Osteocyte (in vitro differentiated cells): ENCODE measurements around the gene FAM193A. TPM values are rescaled to one million over a fixed set of nuclear protein-coding genes. Genes with fewer than 3 reads are reported as not detected.
"Not testable (repeated sequence)": the region's sequence is repeated elsewhere in the genome, so short reads cannot be mapped to it uniquely, and the experiment has no call there.

Source experiments
- DNase-seq: peaks from one replicate; pipeline ENCODE4 v3.0.0; 2021; ENCODE audit warnings: mixed read lengths; ENCODE audit not compliant: unreplicated experiment; ENCODE audit errors: extremely low spot score
- H3K27ac Mint-ChIP-seq: one replicate; pipeline ENCODE4 v1.8.0; 2021; ENCODE audit warnings: mild to moderate bottlenecking, mixed read lengths; ENCODE audit not compliant: unreplicated experiment
- H3K27me3 Mint-ChIP-seq: one replicate; pipeline ENCODE4 v1.8.0; 2021; ENCODE audit warnings: mixed read lengths; ENCODE audit not compliant: unreplicated experiment
- H3K36me3 Mint-ChIP-seq: one replicate; pipeline ENCODE4 v1.8.0; 2021; ENCODE audit warnings: mixed read lengths; ENCODE audit not compliant: unreplicated experiment
- H3K4me1 Mint-ChIP-seq: one replicate; pipeline ENCODE4 v1.8.0; 2021; ENCODE audit warnings: mixed read lengths; ENCODE audit not compliant: unreplicated experiment
- H3K4me3 Mint-ChIP-seq: one replicate; pipeline ENCODE4 v1.8.0; 2021; ENCODE audit warnings: mild to moderate bottlenecking, moderate library complexity, mixed read lengths; ENCODE audit not compliant: unreplicated experiment
- H3K9me3 Mint-ChIP-seq: one replicate; pipeline ENCODE4 v1.8.0; 2021; ENCODE audit warnings: mixed read lengths; ENCODE audit not compliant: unreplicated experiment
- CTCF ChIP-seq: fragments of 200-600 bp; sonication (generic); IDR thresholded peaks from 2 replicates; pipeline ENCODE4 v1.5.0; 2021; ENCODE audit warnings: antibody characterized with exemption, mild to moderate bottlenecking, moderate library complexity
- total RNA-seq: library from RNA; stranded (reverse); gene quantifications from 2 replicates; pipeline ENCODE4 v1.2.1, GENCODE V29; 2021

FAM193A gene
- total RNA-seq, 1 donor from 2014 or later: 35.3 TPM

GRCh38 chr4:2634014-2634413 is 97.6 kb downstream of the FAM193A start:
- Mint-ChIP-seq H3K9me3 (no peaks in the 10 kb centered on the region), H3K4me1 (no peaks in the 10 kb centered on the region), H3K27me3 (no peaks in the 10 kb centered on the region), H3K4me3 (no peak overlapping the region), H3K36me3 (peaks cover 24% of the 10 kb centered on the region), H3K27ac (no peak overlapping the region)
- no peak for DNase-seq
- no peak for TF ChIP-seq CTCF

- Mint-ChIP-seq H3K27me3 (no peaks in the 10 kb centered on the region), H3K9me3 (no peaks in the 10 kb centered on the region), H3K4me3 (no peak overlapping the region), H3K27ac (no peak overlapping the region), H3K4me1 (no peaks in the 10 kb centered on the region), H3K36me3 (peaks cover 25% of the 10 kb centered on the region)
- no peak for TF ChIP-seq CTCF
- no peak for DNase-seq
Measured at GRCh38 chr4:2636331-2636730, 99.9 kb downstream of the FAM193A start.

GRCh38 chr4:2636994-2637393 is 100.5 kb downstream of the FAM193A start:
- not testable (repeated sequence) for H3K27ac Mint-ChIP-seq, H3K9me3 Mint-ChIP-seq, H3K4me1 Mint-ChIP-seq, H3K4me3 Mint-ChIP-seq, H3K27me3 Mint-ChIP-seq, DNase-seq
- peaks cover 19% of the 10 kb centered on the region for H3K36me3 Mint-ChIP-seq

- Mint-ChIP-seq H3K4me1 (no peaks in the 10 kb centered on the region), H3K27me3 (no peaks in the 10 kb centered on the region), H3K36me3 (peaks cover 23% of the 10 kb centered on the region), H3K9me3 (no peaks in the 10 kb centered on the region), H3K27ac (no peak overlapping the region), H3K4me3 (no peak overlapping the region)
- DNase-seq: no peak
- TF ChIP-seq CTCF: no peak
Measured at GRCh38 chr4:2637956-2638552, 101.6 kb downstream of the FAM193A start.

- DNase-seq: no peak
- no peaks in the 10 kb centered on the region for H3K27me3 Mint-ChIP-seq
- no peaks in the 10 kb centered on the region for H3K9me3 Mint-ChIP-seq
- no peaks in the 10 kb centered on the region for H3K4me1 Mint-ChIP-seq
- TF ChIP-seq CTCF: no peak
- peaks cover 23% of the 10 kb centered on the region for H3K36me3 Mint-ChIP-seq
- H3K27ac Mint-ChIP-seq: no peak overlapping the region
- H3K4me3 Mint-ChIP-seq: no peak overlapping the region
Measured at GRCh38 chr4:2638730-2639129, 102.3 kb downstream of the FAM193A start.

- H3K27me3 Mint-ChIP-seq: no peaks in the 10 kb centered on the region
Measured at GRCh38 chr4:2642968-2643367, 106.5 kb downstream of the FAM193A start.

More at GRCh38 chr4:2642968-2643367, 106.5 kb downstream of the FAM193A start:
- TF ChIP-seq CTCF: no peak
- no peaks in the 10 kb centered on the region for H3K9me3 Mint-ChIP-seq
- peaks cover 29% of the 10 kb centered on the region for H3K36me3 Mint-ChIP-seq
- no peaks in the 10 kb centered on the region for H3K4me1 Mint-ChIP-seq
- no peak overlapping the region for H3K4me3 Mint-ChIP-seq
- DNase-seq: no peak
- no peak overlapping the region for H3K27ac Mint-ChIP-seq
